Osteoblast (primary cell): Measurements from ENCODE around the gene GAS1. TPM values are rescaled to one million over a fixed set of nuclear protein-coding genes. Genes with fewer than 3 reads are reported as not detected.

ENCODE experiments used
- DNase-seq: peaks from one replicate; pipeline ENCODE4 v3.0.0; 2011; ENCODE audit warnings: low spot score, mixed read lengths; ENCODE audit not compliant: insufficient read length; ENCODE audit errors: missing footprints
- H2AFZ ChIP-seq: 2 replicates; pipeline ENCODE4 v1.6.0; 2011; ENCODE audit warnings: mild to moderate bottlenecking, low read length
- H3K27ac ChIP-seq: 2 replicates; pipeline ENCODE4 v1.5.1; 2011; ENCODE audit warnings: mild to moderate bottlenecking, low read depth, low read length, moderate library complexity
- H3K27me3 ChIP-seq: 2 replicates; pipeline ENCODE4 v1.6.0; 2012; ENCODE audit warnings: mild to moderate bottlenecking, control low read depth, inconsistent platforms, low read length, moderate library complexity; ENCODE audit not compliant: insufficient read depth
- H3K36me3 ChIP-seq: 2 replicates; pipeline ENCODE4 v1.5.1; 2011; ENCODE audit warnings: mild to moderate bottlenecking, low read length, control low read depth, moderate library complexity; ENCODE audit not compliant: insufficient read depth
- H3K4me1 ChIP-seq: 2 replicates; pipeline ENCODE4 v1.5.1; 2011; ENCODE audit warnings: mild to moderate bottlenecking, low read length, control low read depth, moderate library complexity; ENCODE audit not compliant: insufficient read depth
- H3K4me2 ChIP-seq: 2 replicates; pipeline ENCODE4 v1.6.0; 2011; ENCODE audit warnings: mild to moderate bottlenecking, low read length; ENCODE audit not compliant: insufficient read depth
- H3K4me3 ChIP-seq: fragments of 200-600 bp; sonication (generic); 3 replicates; pipeline ENCODE4 v1.5.1; 2012; ENCODE audit warnings: mild to moderate bottlenecking, low read length, inconsistent platforms; ENCODE audit not compliant: insufficient read depth
- H3K79me2 ChIP-seq: 2 replicates; pipeline ENCODE4 v1.6.0; 2012; ENCODE audit warnings: mild to moderate bottlenecking, low read length, control low read depth, inconsistent platforms; ENCODE audit not compliant: insufficient read depth
- H3K9me3 ChIP-seq: 2 replicates; pipeline ENCODE4 v1.5.1; 2011; ENCODE audit warnings: low read depth, low read length, control low read depth
- H4K20me1 ChIP-seq: 2 replicates; pipeline ENCODE4 v1.6.0; 2012; ENCODE audit warnings: mild to moderate bottlenecking, low read length, control low read depth; ENCODE audit not compliant: insufficient read depth
- total RNA-seq: library from RNA; depleted of rRNA; stranded (reverse); fragments of >200 nt; gene quantifications from 2 replicates; pipeline ENCODE4 v1.2.3, GENCODE V29; 2012
- TF ChIP-seq, protein P1 (sequence below): IDR thresholded peaks from 2 replicates; pipeline ENCODE4 v1.5.1; 2011; ENCODE audit warnings: mild to moderate bottlenecking, low read depth, low read length, moderate library complexity; ENCODE audit errors: extremely low read depth

Gene GAS1
- total RNA-seq, 1 donor = 107 TPM

DNA sequence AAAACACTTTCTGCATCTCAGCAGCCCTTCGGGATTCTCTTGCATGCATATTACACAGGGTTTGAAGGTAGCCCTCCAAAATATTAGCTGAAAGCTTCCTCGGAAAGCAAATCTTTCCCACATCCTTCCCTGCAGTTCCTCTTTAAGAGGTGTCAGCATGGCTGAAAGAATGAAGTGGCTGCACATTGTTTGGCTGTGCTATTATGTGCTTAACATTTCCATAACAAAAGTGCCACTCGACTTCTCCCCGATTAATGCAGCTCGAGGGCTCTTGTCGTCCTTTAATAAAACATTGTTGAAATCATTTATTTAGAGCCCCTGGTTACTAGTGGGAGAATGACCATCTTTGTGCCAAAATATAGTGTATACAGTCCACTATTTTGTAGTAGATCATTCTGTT, 6.5 kb downstream of the GAS1 start:
- no peak overlapping the region for H3K27ac ChIP-seq
- no peak for DNase-seq
- peaks cover 11% of the 10 kb centered on the region for H3K79me2 ChIP-seq
- TF ChIP-seq, protein P1, sequence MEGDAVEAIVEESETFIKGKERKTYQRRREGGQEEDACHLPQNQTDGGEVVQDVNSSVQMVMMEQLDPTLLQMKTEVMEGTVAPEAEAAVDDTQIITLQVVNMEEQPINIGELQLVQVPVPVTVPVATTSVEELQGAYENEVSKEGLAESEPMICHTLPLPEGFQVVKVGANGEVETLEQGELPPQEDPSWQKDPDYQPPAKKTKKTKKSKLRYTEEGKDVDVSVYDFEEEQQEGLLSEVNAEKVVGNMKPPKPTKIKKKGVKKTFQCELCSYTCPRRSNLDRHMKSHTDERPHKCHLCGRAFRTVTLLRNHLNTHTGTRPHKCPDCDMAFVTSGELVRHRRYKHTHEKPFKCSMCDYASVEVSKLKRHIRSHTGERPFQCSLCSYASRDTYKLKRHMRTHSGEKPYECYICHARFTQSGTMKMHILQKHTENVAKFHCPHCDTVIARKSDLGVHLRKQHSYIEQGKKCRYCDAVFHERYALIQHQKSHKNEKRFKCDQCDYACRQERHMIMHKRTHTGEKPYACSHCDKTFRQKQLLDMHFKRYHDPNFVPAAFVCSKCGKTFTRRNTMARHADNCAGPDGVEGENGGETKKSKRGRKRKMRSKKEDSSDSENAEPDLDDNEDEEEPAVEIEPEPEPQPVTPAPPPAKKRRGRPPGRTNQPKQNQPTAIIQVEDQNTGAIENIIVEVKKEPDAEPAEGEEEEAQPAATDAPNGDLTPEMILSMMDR = no peak
- H2AFZ ChIP-seq = no peak overlapping the region
- H4K20me1 ChIP-seq = peaks cover 5% of the 10 kb centered on the region
- H3K9me3 ChIP-seq = no peaks in the 10 kb centered on the region
- H3K27me3 ChIP-seq = peaks cover 20% of the 10 kb centered on the region
- H3K4me1 ChIP-seq = peaks cover 4% of the 10 kb centered on the region
- H3K4me3 ChIP-seq = no peak overlapping the region
- no peak overlapping the region for H3K4me2 ChIP-seq
- H3K36me3 ChIP-seq = no peaks in the 10 kb centered on the region

DNA sequence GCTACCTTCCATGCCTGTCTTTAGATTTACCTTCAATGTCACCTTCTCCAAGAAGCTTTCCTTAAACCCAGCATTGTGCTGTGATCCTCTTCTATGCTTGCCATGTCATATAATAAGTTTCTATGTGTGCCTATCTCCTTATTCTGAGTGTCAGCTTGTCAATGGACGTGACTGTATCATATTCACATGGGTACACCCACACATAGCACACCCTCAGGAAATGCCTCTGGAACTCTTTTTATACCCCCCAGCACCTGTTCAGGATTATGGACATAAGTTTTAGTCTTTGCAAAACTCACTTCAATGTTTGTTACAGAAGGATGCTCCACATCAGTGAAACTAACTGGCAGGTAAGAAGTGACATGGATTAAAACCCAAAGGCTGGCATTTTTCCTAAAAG, 7.4 kb downstream of the GAS1 start:
- Histone ChIP-seq H3K36me3 (no peaks in the 10 kb centered on the region), H3K27me3 (peaks cover 20% of the 10 kb centered on the region), H3K4me1 (peaks cover 2% of the 10 kb centered on the region), H4K20me1 (peaks cover under 1% of the 10 kb centered on the region), H3K4me3 (no peak overlapping the region), H3K27ac (no peak overlapping the region), H3K4me2 (no peak overlapping the region), H3K9me3 (no peaks in the 10 kb centered on the region), H3K79me2 (peaks cover 2% of the 10 kb centered on the region), H2AFZ (no peak overlapping the region)
- no peak for DNase-seq
- TF ChIP-seq, protein P1 = no peak

DNA sequence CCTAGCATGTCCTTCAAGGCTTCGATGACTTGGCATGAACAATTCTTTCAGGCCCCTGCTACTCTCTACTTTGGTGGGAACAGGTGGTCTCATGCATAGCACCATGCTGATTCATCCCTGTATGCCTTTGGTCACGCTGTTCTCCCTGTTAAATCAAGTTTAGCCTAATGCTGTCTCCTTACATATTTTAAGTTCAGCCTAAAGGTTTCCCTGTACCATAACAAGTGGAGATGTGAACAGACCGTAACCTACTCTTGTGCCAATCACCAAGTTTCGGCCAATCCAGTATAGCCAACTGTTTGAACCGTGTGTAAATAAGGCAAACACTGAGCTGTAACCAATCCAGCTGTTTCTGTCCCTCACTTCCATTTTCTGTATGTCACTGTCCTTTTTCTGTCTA, 8.0 kb downstream of the GAS1 start:
- Histone ChIP-seq H4K20me1 (no peaks in the 10 kb centered on the region), H3K4me1 (no peaks in the 10 kb centered on the region), H3K27me3 (peaks cover 20% of the 10 kb centered on the region), H3K27ac (no peak overlapping the region), H3K36me3 (no peaks in the 10 kb centered on the region), H3K4me3 (no peak overlapping the region), H3K4me2 (no peak overlapping the region), H3K79me2 (no peaks in the 10 kb centered on the region), H3K9me3 (no peaks in the 10 kb centered on the region), H2AFZ (no peak overlapping the region)
- DNase-seq = no peak
- TF ChIP-seq, protein P1 = no peak

DNA sequence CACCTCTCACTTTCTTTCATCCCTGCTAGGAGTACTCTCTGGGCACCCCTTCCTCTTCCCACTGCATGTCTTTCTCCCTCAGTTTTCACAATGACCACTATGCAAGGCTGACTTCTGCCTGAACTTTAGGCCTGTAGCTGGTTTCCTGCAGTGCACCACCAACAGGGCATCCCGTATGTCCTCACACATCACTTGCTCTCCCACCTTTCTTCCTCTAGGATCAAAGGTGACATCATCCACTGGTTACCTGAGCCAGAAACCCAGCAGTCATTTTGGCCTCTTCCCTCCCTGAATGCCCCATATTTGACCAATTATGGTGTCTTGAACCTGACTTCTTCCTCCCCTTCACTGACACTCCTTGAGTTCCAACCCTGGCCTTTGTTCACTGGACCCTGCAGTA, 8.5 kb downstream of the GAS1 start:
- Histone ChIP-seq H3K4me2 (no peak overlapping the region), H2AFZ (no peak overlapping the region), H3K9me3 (no peaks in the 10 kb centered on the region), H3K79me2 (no peaks in the 10 kb centered on the region), H3K4me1 (no peaks in the 10 kb centered on the region), H4K20me1 (no peaks in the 10 kb centered on the region), H3K27ac (no peak overlapping the region), H3K36me3 (no peaks in the 10 kb centered on the region), H3K27me3 (peaks cover 16% of the 10 kb centered on the region), H3K4me3 (no peak overlapping the region)
- DNase-seq = no peak
- TF ChIP-seq, protein P1 = no peak
